OCI-M2 (cell line): ENCODE data around the gene MXRA8.

Experiments
- DNase-seq: peaks from one replicate; lab custom pipeline; 2025; ENCODE audit not compliant: unreplicated experiment; lab: John Stamatoyannopoulos, UW

Gene MXRA8

DNA sequence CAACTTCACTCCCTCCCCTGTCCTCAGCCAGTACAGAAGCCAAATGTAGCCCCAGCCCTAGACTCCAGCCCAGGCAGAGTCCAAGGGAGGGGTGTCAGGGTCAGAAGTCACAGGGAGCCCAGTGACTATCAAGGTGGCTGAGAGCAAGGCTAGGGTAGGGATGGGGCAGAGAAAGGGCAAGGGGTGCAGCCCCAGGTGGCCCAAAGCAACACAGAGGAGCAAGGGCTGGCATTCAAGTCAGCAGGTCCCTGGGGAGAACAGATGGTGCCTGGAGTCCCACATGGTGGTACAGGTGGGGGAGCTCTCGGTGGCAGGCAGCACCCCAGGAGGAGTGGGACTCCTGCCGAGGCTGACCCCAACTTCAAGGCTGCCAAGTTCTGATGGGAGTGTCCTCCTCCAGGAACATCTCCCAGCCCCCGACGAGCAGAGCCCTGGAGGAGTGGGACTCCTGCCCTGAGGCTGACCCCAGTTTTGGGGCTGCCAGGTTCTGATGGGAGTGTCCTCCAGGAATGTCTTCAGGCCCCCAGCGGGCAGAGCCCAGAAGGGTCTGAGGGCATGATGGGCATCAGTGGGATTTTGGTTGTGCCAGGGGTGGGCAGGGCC is 5.5 kb downstream of the MXRA8 start:
- DNase-seq = no peak

DNA sequence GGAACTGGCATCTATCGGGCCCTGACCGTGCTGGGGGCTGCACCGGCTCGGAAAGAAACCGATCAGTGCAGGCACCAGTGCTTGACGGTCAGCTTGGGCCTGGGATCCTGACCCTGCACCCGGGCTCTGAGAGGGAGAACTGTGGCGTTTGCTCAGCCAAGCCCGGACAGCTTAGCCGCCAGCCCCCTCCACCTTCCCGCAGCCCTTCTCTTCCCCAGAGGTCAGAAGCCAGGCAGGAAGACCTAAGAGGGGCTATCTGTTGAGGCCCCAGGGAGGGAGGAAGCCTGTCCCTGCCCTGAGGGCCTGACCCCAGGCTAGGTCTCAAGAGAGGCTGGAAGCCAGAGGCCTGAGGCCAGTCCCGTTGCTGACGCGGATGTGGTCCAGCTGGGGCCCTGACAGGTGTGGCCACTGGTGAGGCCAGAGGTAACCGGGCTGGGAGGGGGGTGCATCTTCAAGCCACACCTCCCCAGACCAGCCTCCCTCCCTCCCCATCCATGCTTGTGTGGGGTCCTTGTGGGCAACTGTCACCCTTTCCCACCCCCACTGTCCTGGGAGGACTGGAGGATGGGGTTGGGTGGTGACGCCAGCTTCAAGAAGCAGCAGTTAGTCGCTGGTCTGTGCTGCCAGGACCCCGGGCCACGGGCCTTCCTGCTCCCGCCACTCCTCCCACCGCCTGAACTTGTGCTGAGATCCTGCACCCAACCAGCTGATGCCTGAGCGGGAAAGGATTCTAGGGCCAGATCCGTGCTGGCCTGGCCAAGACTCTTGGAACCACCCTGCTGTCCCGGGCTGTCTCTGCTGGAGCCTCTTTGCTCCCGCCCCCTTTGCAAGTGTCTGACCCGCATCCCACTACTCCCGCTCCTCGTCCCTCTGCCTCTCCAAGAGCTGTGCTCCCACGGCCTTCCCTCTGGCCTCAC is 6.6 kb downstream of the MXRA8 start:
- no peak for DNase-seq

DNA sequence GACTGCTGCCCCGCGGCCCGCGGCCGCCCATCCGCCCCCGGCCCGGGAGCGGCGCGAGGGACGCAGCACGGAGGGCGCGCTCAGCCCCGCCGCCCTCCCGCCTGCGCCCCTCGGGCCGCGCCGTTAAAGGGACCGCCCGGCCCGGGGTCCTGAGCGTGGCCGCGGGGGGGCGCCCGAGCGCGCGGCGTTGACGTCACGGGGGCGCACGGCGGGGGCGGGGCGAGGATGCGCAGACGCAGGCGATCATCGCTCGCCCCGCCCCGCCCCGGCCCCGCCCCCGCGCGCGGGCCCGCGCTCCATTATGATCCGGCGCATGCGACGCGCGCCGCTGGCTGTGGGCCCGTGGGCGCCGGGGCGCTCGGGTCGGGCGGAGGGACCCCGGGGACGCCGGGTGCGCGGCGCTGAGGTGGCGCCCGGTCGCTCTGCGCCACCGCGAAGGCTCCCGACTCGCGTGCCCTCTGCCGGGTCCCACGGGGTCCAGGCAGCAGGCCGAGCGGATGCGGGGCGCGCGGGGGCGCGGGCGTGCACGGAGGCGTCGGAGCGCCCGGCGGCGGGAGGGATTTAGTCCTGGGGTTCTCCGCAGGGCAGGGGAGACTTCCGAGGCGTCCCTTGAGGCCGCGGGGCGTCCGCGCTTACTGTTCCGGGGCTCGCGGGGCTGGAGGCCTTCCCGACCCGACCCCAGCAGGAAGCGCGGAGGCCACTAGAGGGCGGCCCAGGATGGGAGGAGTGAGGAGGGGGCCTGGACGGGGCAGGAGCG is 8.9 kb downstream of the MXRA8 start, which contains the start of gene DVL1:
Gene DVL1, minus strand, starts transcription at position 163 of the 757 bp plus-strand sequence. CDS start 353 bp downstream, outside the sequence.
- no peak for DNase-seq

DNA sequence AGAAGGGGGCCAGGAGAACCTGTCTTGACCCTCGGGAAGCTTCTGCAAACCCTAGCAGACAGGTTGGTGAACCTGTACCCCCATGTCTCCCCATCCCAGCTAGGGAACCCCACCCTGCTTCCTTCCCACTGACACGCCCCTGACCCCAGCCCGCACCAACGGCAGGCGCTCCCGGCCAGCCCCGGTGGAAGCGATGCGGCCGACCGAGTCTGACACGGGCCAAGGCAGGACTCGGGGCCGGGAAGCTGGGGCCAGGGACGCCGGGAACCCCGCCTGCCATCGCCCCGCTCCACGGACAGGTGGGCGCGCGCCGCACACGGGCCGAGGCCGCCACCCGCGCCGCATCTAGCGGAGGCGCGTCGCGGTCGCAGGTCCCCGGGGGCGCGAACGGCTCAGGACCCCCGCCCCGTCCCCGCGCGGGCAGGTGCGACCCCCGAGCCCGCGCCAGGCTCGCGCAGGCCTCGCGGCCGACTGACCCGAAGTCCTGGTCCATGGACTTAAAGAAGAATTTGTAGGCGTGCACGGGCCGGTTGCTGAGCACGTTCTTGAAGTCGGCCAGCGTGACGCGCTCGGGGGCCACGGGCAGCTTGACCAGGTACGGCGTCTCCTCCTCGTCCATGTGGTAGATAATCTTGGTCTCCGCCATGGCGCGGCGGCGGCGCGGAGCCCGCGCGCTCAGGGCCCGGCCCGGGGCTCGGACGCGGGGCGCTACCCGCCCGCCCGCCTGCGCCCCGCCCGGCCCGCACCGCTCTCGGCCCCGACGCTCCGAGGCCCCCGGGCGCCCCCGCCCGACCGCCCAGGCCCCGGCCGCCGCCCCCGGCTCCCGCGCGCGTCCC is 9.7 kb downstream of the MXRA8 start:
- DNase-seq = no peak

DNA sequence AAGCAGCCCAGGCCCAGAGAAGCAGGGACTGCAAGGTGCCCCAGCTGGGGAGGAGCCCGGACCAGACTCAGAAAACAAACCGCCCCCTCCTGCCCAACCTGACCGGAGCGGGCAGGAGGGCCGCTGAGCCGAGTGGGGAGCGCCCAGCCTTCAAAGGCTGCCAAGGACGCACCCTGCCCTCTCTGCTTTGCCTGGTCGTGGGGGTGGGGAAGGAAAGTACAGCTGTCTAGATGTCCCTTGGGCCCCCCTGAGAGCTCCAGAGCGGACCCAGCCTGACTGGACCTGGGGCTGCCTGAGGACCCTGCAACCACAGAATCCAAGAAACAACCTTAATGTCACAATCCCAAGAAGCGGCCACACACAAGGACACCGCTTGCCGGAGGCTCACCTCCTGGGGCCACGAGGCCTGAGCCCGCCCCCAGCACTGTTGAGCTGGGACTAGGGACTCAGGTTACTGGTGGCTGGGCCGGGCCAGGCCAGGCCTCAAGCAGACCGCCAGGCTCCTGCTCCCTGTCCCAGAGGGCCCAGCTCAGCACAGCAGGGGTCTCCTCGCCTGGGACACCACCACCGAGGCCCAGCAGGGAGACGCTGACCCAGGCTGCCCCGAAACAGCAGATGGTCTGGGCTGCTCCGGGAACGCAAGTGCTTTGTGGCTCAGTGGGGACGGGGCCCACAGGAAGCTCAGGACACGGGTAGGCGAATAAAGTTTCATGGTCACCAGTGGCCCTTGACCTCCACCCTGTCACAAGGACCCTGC is 10.5 kb downstream of the MXRA8 start:
- DNase-seq = no peak

DNA sequence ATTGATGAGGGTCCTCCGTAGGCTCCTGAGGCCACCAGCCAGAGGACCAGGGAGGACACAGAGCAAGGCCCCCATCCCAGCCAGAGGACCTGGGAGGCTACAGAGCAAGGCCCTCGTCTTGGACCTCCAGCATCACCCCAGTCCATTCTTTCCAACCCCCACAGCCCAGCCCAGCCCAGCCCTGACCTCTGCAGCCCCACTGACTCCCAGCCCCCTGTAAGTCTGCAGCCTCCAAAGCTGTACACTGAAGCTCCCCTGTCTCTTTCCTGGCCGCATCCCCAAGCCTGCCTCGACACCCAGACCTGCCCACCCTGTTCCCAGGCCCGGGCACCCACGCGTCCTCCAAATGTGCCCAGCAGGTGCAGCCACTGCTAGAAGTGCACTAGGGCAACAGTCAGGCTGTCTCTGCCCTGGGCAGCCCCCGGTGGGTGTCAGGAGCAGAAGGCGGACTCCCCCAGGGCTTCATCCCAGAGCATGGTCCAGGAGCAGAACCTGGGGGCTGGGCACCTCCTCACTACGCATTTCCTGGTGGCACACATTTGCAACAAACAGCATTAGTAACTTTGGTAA is 11.2 kb downstream of the MXRA8 start:
- no peak for DNase-seq

DNA sequence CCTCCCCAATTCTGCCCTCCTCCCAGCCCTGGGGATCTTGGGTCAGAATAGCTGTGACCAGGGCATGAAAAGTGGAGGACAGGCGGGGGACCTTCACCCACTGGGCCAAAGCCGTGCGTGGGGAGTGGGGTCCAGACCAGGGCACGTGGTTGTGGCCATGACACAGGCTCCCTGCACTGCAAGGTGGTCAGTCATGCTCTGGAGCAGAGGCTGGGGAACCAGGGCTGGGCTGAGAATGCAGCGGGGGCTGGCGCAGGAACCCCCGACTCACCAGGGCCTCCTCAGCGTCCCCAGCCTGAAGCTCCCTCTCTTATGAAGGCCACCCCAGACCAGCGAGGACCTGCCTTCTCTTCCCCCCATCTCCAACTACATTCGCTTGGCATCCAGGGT is 11.9 kb downstream of the MXRA8 start:
- DNase-seq = no peak

DNA sequence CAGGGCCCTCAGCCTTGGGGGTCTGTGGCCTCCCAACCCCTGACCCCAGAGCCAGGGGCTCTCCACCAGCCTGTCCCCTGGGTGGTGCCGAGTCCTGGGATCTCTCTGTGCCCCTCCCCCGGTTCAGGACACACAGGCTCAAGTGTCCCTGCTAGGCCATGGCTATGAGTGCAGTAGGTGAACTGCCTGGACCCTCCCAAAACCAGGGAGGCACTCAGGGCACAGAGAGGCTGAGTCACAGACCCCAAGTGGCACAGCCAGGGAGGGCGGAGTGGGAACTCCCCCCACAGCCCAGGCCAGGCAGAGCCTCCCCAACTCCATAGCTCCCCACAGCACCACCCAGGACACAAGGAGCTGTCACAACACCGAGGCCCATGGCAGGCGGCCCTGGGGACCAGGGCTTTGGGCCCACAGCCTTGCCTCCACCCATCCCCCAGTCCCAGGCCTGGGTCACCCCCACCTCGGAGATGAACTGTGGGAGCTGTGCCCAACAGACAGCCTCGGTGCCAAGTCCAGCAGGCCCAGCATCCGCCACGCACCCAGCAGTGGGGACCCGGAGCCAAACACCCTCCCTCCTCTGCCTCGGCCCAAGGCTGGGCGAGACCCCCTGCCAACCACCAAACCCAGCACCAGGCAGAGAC is 12.4 kb downstream of the MXRA8 start:
- DNase-seq = no peak

DNA sequence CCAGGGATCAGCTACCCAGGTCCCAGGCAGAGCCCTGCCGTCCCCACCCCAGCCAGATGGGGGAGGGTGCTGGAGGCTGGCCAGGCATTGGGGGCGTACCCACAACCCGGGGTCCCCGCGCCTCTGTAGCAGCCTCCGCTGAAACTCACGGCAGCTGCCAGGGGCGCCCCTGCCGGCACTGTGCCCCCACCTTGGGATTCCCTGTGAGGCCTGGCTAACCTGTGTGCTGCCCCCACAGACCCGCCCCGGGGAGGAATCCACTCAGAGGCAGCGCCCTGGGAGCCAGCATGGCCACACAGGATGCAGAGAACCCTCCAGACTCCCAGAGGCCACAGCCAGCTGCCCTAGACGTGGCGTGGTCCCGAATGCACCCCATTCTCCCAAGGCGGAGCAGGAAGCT is 13.0 kb downstream of the MXRA8 start:
- DNase-seq = no peak

DNA sequence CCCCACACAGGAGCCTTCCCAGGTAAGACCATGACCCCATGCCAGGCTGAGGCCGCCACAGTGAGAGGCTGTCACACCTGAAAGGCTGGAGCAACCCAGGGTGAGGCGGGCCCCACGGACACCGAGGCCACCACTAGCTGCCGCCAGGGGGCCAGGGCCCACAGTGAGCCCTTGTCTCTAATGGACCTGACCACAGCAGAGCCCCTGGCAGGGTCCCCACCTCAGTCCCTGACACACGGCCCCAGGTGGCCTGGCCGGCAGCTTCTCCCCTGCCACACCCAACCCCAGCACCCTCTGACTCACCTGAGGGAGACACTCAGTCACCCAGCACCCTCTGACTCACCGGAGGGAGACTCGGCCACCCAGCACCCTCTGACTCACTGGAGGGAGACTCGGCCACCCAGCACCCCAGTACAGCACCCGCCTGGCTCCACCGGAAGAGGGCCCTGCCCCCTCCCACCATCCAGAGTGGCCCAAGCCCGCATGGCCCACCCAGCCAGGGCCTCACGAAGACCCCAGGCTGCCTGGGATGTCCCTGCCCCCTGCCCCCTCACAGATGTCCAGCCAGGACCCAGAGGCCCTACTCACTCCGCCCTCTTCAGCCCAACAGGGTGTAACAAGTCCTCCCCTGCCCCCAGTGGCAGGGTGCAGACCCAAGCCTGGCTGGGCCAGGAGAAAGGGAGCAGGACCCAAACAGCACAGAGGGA is 13.5 kb downstream of the MXRA8 start:
- DNase-seq = no peak

DNA sequence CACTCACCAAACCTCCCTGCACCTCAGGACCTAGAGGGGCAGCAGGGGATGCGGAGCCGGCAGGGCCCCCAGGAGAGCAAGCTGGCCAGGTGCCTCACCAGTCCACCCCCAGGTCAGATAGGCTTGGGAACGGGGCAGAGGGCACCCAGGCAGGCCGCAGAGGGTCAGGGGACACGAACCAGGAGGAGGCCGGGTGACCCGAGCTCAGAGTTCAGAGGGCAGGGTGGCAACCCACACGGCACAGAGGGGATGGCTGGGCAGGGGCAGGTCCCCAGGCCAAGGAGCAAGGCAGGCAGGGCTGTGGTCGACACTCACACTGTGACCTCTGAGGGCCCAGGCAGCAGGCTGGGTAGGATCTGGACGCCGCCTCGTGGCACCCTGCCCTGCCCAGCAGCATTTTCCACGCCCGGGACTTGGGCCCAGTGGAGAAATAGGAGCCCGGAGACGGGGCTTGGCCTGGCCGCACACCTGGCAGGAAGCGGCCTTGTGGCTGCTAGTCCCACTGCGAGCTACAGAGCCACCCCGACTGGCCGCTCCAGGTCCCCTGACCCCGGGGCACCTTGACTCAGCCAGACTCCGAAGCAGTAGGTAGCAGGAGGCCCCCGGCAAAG is 14.4 kb downstream of the MXRA8 start:
- no peak for DNase-seq

DNA sequence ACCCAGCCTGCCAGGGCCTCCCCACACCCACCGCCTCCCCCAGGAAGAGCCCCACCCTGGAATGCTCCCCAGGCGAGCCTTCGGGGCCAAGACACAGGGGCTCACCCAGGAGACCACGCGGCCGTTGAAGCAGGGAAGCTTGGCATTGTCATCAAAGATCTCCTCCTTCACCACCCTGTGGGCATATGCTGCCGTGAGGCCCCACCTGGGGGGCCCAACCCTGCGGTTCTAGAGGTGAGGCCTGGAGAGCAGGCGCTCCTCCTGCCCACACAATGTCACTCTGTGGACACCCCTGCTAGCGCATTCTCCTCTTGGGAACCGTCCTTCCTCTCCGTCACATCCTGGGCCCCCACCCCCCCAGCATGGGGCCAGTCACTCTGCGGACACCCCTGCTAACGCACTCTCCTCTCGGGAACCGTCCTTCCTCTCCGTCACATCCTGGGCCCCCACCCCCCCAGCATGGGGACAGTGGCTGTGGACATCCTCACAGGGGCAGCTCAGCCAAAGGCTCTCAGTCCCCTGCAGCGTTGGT is 15.7 kb downstream of the MXRA8 start:
- DNase-seq = no peak

DNA sequence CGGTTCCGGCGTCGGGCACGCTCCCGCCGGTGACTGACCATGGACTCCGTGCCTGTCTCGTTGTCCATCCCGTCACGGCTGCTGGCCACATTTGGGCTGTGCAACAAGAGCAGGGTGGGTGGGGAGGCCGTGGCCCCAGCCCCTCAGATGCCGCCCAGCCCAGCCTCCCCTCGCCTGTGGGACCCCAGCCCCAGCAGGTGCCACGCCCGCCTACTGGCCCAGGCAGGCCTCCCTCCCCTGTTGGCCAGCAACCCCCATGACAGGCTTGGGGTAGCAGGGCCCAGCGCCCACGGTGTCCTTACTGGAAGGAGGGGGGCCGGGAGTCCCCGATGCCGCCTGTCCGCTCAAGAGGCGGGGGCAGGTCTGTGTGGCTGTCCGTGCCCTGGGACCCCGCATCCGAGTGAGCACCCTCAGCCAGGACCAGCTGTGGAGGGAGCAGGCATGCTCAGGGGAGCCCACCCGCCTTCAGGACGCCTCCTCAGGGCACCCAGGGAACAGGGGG is 16.2 kb downstream of the MXRA8 start:
- DNase-seq = no peak

DNA sequence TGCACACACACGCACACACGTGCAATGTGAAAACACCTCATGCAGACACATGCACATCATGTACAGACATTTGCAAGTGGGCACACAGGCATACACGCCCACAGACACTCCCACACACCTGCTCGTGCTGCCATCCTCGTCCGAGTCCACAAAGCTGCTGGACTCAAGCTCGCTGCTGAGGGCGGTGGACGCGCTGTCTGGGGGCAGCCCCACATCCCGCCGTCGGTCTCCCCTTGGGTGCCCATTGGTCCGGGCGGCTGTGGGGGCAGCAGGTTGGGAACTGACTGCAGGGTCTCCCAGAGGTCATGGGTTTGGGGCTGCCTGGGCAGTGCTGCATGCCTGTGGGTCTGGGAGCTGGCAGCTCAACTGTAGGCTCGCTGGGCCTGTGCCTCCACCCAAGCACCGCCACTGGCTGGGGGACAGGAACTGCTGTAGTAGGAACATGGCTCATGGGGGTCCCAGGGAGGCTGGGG is 16.8 kb downstream of the MXRA8 start:
- no peak for DNase-seq

DNA sequence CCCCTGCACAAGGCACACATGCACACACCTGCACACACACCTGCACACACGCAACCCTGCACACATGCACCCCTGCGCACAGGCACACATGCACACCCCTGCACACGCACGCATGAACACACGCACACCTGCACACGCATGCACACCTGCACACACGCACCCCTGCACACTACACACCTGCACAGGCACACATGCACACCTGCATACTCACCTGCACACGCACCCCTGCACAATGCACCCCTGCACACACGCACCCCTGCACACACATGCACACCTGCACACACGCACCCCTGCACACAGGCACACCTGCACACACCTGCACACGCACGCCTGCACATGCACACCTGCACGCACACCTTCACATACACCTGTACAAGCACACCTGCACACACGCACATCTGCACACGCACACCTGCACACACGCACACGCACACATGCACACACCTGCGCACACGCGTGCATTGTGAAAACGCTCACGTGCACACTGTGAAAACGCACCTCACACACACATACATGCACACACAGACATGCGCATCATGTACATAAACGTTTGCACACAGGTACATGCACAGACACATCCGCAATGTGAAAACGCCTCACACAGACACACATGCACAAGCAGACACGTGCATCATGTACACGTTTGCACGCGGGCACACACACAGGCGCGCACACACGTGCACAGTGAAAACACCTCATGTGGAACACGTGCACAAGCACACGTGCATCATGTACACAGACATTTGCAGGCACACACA is 17.4 kb downstream of the MXRA8 start:
- no peak for DNase-seq

DNA sequence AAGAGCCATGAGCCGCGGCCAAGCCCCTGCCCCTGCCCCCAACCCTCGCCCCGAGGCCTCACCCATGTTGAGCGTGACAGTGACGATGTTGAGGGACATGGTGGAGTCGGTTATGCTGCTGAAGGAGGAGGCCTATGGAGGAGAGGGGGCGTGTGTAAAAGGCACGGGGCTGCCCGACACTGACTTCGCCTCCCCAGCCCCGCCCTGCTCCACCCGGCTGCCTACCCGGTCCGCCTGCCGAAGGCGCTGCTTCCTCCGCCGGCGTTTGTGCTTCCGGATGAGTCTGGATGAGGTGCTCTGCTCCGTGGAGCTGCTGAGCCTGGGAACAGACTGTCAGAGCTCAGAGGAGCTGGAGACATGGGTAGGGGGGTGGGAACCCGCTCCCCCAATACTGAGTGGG is 18.2 kb downstream of the MXRA8 start:
- no peak for DNase-seq

DNA sequence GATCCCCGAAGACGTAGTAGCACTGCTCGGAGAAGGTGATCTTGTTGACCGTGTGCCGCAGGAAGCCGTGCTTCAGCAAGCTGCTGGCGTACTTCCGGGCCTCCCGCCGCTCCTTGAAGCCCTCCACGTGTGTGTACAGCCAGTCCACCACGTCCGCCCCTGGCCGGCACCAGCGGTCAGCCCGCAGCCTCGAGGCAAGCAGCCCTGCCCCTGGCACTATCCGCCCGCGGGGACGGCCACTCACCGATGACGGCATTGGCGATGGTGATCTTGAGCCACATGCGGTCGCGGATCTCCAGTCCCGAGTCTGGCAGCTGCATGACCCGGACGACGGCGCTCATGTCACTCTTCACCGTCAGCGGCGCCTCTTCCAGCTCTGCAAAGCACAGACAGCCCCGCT is 20.1 kb downstream of the MXRA8 start:
- no peak for DNase-seq
